PC-3 (cell line): Measurements from ENCODE around the gene TSKU.

Experiments used
- EZH2 ChIP-seq: fragments of 300-600 bp; sonication (generic); IDR thresholded peaks from one replicate; pipeline ENCODE4 v1.6.1; 2017; ENCODE audit warnings: antibody characterized with exemption, mild to moderate bottlenecking, low read length; ENCODE audit not compliant: unreplicated experiment
- TF ChIP-seq, protein P1 (sequence below): fragments of 300-600 bp; sonication (generic); conservative IDR thresholded peaks from 2 replicates; pipeline ENCODE4 v1.5.1; 2017; ENCODE audit warnings: antibody characterized with exemption, low read depth, mild to moderate bottlenecking, low read length

DNA sequence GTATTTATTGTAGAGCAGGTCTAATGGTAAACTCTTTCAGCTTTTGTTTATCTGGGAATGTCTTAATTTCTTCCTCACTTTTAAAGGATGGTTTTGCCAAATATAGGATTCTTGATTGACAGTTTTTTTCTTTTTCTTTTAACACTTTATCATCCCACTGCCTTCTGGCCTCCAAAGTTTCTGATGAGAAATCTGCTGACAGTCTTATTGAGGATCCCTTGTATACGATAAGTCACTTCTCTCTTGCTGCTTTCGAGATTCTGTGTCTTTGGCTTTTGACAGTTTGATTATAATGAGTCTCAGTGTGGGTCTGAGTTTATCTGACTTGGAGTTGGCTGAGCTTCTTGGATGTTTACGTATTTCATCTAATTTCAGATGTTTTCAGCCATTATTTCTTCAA lies 6.7 kb upstream of the TSKU start:
- no peak for TF ChIP-seq EZH2
- TF ChIP-seq, protein P1, sequence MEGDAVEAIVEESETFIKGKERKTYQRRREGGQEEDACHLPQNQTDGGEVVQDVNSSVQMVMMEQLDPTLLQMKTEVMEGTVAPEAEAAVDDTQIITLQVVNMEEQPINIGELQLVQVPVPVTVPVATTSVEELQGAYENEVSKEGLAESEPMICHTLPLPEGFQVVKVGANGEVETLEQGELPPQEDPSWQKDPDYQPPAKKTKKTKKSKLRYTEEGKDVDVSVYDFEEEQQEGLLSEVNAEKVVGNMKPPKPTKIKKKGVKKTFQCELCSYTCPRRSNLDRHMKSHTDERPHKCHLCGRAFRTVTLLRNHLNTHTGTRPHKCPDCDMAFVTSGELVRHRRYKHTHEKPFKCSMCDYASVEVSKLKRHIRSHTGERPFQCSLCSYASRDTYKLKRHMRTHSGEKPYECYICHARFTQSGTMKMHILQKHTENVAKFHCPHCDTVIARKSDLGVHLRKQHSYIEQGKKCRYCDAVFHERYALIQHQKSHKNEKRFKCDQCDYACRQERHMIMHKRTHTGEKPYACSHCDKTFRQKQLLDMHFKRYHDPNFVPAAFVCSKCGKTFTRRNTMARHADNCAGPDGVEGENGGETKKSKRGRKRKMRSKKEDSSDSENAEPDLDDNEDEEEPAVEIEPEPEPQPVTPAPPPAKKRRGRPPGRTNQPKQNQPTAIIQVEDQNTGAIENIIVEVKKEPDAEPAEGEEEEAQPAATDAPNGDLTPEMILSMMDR, result no peak
